ENCODE results near the gene TMEM258.

- TF ChIP-seq, protein P1, sequence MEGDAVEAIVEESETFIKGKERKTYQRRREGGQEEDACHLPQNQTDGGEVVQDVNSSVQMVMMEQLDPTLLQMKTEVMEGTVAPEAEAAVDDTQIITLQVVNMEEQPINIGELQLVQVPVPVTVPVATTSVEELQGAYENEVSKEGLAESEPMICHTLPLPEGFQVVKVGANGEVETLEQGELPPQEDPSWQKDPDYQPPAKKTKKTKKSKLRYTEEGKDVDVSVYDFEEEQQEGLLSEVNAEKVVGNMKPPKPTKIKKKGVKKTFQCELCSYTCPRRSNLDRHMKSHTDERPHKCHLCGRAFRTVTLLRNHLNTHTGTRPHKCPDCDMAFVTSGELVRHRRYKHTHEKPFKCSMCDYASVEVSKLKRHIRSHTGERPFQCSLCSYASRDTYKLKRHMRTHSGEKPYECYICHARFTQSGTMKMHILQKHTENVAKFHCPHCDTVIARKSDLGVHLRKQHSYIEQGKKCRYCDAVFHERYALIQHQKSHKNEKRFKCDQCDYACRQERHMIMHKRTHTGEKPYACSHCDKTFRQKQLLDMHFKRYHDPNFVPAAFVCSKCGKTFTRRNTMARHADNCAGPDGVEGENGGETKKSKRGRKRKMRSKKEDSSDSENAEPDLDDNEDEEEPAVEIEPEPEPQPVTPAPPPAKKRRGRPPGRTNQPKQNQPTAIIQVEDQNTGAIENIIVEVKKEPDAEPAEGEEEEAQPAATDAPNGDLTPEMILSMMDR (IDR thresholded peaks at IDR 0.05), result no peak
- TF ChIP-seq POLR2A (IDR thresholded peaks at IDR 0.05), result no peak
Measured at GRCh38 chr11:61762223-61762615, 30.2 kb downstream of the TMEM258 start.
